ENCODE results near the gene REL.

DNA sequence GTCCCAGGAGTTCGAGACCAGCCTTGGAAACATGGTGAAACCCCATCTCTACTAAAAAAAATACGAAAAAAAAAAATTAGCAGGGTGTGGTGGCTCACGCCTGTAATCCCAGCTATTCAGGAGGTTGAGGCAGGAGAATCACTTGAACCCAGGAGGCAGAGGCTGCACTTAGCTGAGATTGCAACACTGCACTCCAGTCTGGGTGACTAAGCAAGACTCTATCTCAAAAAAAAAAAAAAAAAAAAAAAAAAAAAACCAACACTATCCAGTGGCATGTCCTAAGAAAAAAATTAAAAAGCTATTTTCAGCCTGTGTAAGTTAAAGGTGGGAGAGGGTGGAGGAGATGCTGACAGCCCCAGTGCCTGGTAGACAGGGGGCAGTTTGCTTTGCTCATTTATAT, 32.2 kb upstream of the REL start:
- TF ChIP-seq, protein P1, sequence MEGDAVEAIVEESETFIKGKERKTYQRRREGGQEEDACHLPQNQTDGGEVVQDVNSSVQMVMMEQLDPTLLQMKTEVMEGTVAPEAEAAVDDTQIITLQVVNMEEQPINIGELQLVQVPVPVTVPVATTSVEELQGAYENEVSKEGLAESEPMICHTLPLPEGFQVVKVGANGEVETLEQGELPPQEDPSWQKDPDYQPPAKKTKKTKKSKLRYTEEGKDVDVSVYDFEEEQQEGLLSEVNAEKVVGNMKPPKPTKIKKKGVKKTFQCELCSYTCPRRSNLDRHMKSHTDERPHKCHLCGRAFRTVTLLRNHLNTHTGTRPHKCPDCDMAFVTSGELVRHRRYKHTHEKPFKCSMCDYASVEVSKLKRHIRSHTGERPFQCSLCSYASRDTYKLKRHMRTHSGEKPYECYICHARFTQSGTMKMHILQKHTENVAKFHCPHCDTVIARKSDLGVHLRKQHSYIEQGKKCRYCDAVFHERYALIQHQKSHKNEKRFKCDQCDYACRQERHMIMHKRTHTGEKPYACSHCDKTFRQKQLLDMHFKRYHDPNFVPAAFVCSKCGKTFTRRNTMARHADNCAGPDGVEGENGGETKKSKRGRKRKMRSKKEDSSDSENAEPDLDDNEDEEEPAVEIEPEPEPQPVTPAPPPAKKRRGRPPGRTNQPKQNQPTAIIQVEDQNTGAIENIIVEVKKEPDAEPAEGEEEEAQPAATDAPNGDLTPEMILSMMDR (conservative IDR thresholded peaks at IDR 0.05; ENCODE audit: low read depth, low read length): no peak
- no peak for TF ChIP-seq EZH2 (IDR thresholded peaks at IDR 0.05; ENCODE audit: borderline replicate concordance, low read depth, low read length, poor library complexity, severe bottlenecking)

Data from A673 (cell line).